K562 (cell line): ENCODE results near the gene LRPAP1. TPM values are rescaled to one million over a fixed set of nuclear protein-coding genes. Genes with fewer than 3 reads are reported as not detected.

ENCODE experiments used
- ATAC-seq: fragments of 200-7000 bp; cut with Tn5 transposase; 3 replicates; pipeline ENCODE4 v1.9.1; 2020; ENCODE audit warnings: moderate library complexity
- BruUV-seq: library from RNA; stranded (reverse); fragments of 400-500 nt; replicated peaks from 2 replicates; lab custom pipeline; 2021; lab: Mats Ljungman, UMichigan
- CTCF ChIA-PET: fragments of 300-600 bp; formaldehyde crosslinking; extraction: SDS; loops from one replicate; lab custom pipeline; 2021; ENCODE audit warnings: low intra/inter-chr PET ratio; lab: Yijun Ruan, JAX
- POLR2A ChIA-PET: fragments of 300-600, 350-650 bp; sonication (Branson Sonifier 250); formaldehyde crosslinking; extraction: SDS; loops from one replicate; lab custom pipeline; 2021; ENCODE audit warnings: antibody characterized with exemption, inconsistent platforms; lab: Yijun Ruan, JAX
- DNase-seq, 4 experiments: peaks; one replicate each; pipeline versions ENCODE4 v3.0.0 to v3.0.0-alpha.2; 2011 to 2018; ENCODE audit warnings: low spot score in 3 of 4, mixed read lengths in 3 of 4; ENCODE audit errors: extremely low read depth in 1 of 4
- FAIRE-seq: peaks from 2 replicates; lab custom pipeline; 2011; peaks lifted over from hg19 to GRCh38; lab: Jason Lieb, UNC
- H2AFZ ChIP-seq: 2 replicates; pipeline ENCODE4 v1.6.0; 2011; ENCODE audit warnings: low read depth, low read length, control low read depth, inconsistent platforms
- H3K27ac ChIP-seq: fragments of 200-600 bp; 3 replicates; pipeline ENCODE4 v1.8.0; 2011; ENCODE audit warnings: low read depth, mild to moderate bottlenecking, control low read depth, inconsistent platforms, low read length, moderate library complexity, mixed read lengths; ENCODE audit errors: extremely low read depth
- H3K27me3 ChIP-seq, 2 experiments: fragments of 300-600 bp in 1 of 2; 2 replicates in 1 of 2; 3 replicates in 1 of 2; pipeline versions ENCODE4 v1.6.0 to v1.8.0; 2011; ENCODE audit warnings: inconsistent platforms in 2 of 2, low read length in 2 of 2, mild to moderate bottlenecking in 1 of 2, mixed read lengths in 1 of 2, moderate library complexity in 1 of 2; ENCODE audit not compliant: control insufficient read depth in 2 of 2, insufficient read depth in 2 of 2
- H3K36me3 ChIP-seq: fragments of 300-600 bp; 3 replicates; pipeline ENCODE4 v1.8.0; 2011; ENCODE audit warnings: mild to moderate bottlenecking, low read length, inconsistent platforms; ENCODE audit not compliant: control insufficient read depth, insufficient read depth
- H3K4me1 ChIP-seq, 2 experiments: fragments of 200-600 bp in 1 of 2; replicated peaks in 1 of 2; 2 replicates in 1 of 2; 3 replicates in 1 of 2; pipeline versions ENCODE4 v1.5.1 to v1.8.0; 2011; ENCODE audit warnings: inconsistent platforms in 2 of 2, low read length in 2 of 2, mild to moderate bottlenecking in 1 of 2, mixed read lengths in 1 of 2, moderate library complexity in 1 of 2; ENCODE audit not compliant: control insufficient read depth in 2 of 2, insufficient read depth in 2 of 2
- H3K4me2 ChIP-seq: 2 replicates; pipeline ENCODE4 v1.6.1; 2011; ENCODE audit warnings: low read length, control low read depth, inconsistent platforms, mixed read lengths; ENCODE audit not compliant: insufficient read depth
- H3K4me3 ChIP-seq: fragments of 200-600 bp; sonication (generic), shearing (Covaris generic); 2 replicates; pipeline ENCODE4 v1.5.1; 2016; ENCODE audit warnings: control low read depth, inconsistent platforms
- H3K79me2 ChIP-seq: fragments of 200-600 bp; 3 replicates; pipeline ENCODE4 v1.8.0; 2011; ENCODE audit warnings: low read length, inconsistent platforms; ENCODE audit not compliant: control insufficient read depth, insufficient read depth
- H3K9ac ChIP-seq, 2 experiments: 2 replicates each; pipeline versions ENCODE4 v1.6.0 to v1.6.1; 2011; ENCODE audit warnings: low read depth in 2 of 2, low read length in 2 of 2, control low read depth in 1 of 2, inconsistent platforms in 1 of 2, mild to moderate bottlenecking in 1 of 2, mixed read lengths in 1 of 2; ENCODE audit not compliant: insufficient read depth in 1 of 2
- H3K9me1 ChIP-seq: one replicate; pipeline ENCODE4 v1.6.0; 2011; ENCODE audit warnings: inconsistent platforms, mild to moderate bottlenecking, low read length, moderate library complexity; ENCODE audit not compliant: control insufficient read depth, insufficient read depth
- H3K9me3 ChIP-seq: replicated peaks from 2 replicates; pipeline ENCODE4 v1.5.1; 2011; ENCODE audit warnings: low read depth, low read length, inconsistent platforms; ENCODE audit not compliant: control insufficient read depth, insufficient read depth
- H4K20me1 ChIP-seq: replicated peaks from 2 replicates; pipeline ENCODE4 v1.6.1; 2011; ENCODE audit warnings: low read length, inconsistent platforms, mixed read lengths; ENCODE audit not compliant: control insufficient read depth, insufficient read depth
- ADNP ChIP-seq: fragments of 200-800 bp; sonication (Bioruptor generic); IDR thresholded peaks from 2 replicates; pipeline ENCODE4 v1.6.1; 2016; ENCODE audit warnings: missing genetic modification characterization, missing compliant biosample characterization
- CBX1 ChIP-seq: sonication (generic); IDR thresholded peaks from 2 replicates; pipeline ENCODE4 v1.6.1; 2016; ENCODE audit warnings: antibody characterized with exemption, low read depth, mild to moderate bottlenecking
- CCNT2 ChIP-seq: IDR thresholded peaks from 2 replicates; pipeline ENCODE4 v1.6.1; 2011; ENCODE audit warnings: borderline replicate concordance, low read depth, mild to moderate bottlenecking, moderate library complexity, mixed read lengths, low read length; ENCODE audit not compliant: insufficient read length; ENCODE audit errors: extremely low read depth
- FOXA3 ChIP-seq, 2 experiments: fragments of 450-650 bp in 1 of 2; sonication (generic) in 1 of 2; formaldehyde crosslinking; IDR thresholded peaks in 1 of 2; conservative IDR thresholded peaks in 1 of 2; 2 replicates each; pipeline versions ENCODE4 v1.4.0 to v1.8.0; 2020 to 2022; ENCODE audit warnings: mild to moderate bottlenecking in 2 of 2, missing genetic modification reagents in 1 of 2
- KDM1A ChIP-seq, 2 experiments: fragments of 450-650 bp; IDR thresholded peaks; 2 replicates each; pipeline ENCODE4 v1.6.1; 2016; ENCODE audit warnings: mild to moderate bottlenecking in 2 of 2
- MTA1 ChIP-seq: fragments of 450-650 bp; IDR thresholded peaks from 2 replicates; pipeline ENCODE4 v1.6.1; 2017; ENCODE audit warnings: borderline replicate concordance
- ZFPM2 ChIP-seq: fragments of 250-450 bp; sonication (Bioruptor Pico); IDR thresholded peaks from 2 replicates; pipeline ENCODE4 v1.5.1; 2022; ENCODE audit warnings: mild to moderate bottlenecking
- ZNF717 ChIP-seq: fragments of 250-450 bp; sonication (Bioruptor Pico); IDR thresholded peaks from 2 replicates; pipeline ENCODE4 v1.5.0; 2021
- WGBS: fragments of 100-300 bp; shearing (Covaris generic); methylation state at CpG from one replicate; pipeline ENCODE4 v1.1.6; 2016; ENCODE audit warnings: low coverage, mixed read lengths; ENCODE audit not compliant: insufficient coverage; ENCODE audit errors: missing lambda C conversion rate; 5-methylcytosine and 5-hydroxymethylcytosine counted together
- in situ Hi-C: fragments of 300-500 bp; cut with MboI; formaldehyde crosslinking; loops from 4 replicates; pipeline ENCODE4 v1.15.0; 2018; ENCODE audit warnings: inconsistent platforms, mixed read lengths
- intact Hi-C: fragments of 100-400 bp; cut with micrococcal nuclease; formaldehyde crosslinking; loops from 2 replicates; pipeline ENCODE4 v1.14.2; 2022
- polyA plus RNA-seq, 8 experiments: library from polyadenylated mRNA; depleted of rRNA in 4 of 8; stranded (reverse) in 5 of 8; unstranded in 3 of 8; fragments of >200 nt; fragmentation: Nextera tagmentation in 2 of 8; fragmentation: Illumina TruSeq in 1 of 8; extraction: Ambion mirVana in 2 of 8; extraction: Trizol in 1 of 8; gene quantifications; 2 replicates each; pipeline versions ENCODE4 v1.2.1 to v1.2.3, GENCODE V29; 2011 to 2014; ENCODE audit warnings: inconsistent platforms in 1 of 8, missing spikeins in 1 of 8
- total RNA-seq, 7 experiments: library from RNA; depleted of rRNA in 6 of 7; stranded (reverse); fragments of >200 nt in 6 of 7; fragmentation: Illumina TruSeq in 2 of 7; extraction: Trizol in 2 of 7; gene quantifications; 2 replicates each; pipeline versions ENCODE4 v1.2.1 to v1.2.3, GENCODE V29; 2011 to 2021; ENCODE audit warnings: low replicate concordance in 1 of 7

The LRPAP1 gene
- total and polyA plus RNA-seq, 9 of the 15 experiments (the other 6 are each of a cell fraction or from before 2014, with no cell fraction given) = 1.1 to 75.5 (median 41.8) TPM

- Histone ChIP-seq H3K27me3 (peaks cover 21 to 82% of the 10 kb centered on the region in 2 experiments; a peak in 4 of 5 replicates), H3K9ac (no peak overlapping the region), H3K79me2 (no peaks in the 10 kb centered on the region), H3K4me2 (no peak overlapping the region), H3K9me1 (no peaks in the 10 kb centered on the region), H3K4me3 (no peak overlapping the region), H3K9me3 (no peaks in the 10 kb centered on the region), H3K27ac (no peak overlapping the region), H4K20me1 (peaks cover 21% of the 10 kb centered on the region), H2AFZ (no peak overlapping the region), H3K36me3 (no peaks in the 10 kb centered on the region), H3K4me1 (peaks cover 0 to 49% of the 10 kb centered on the region in 2 experiments; a peak in 2 of 5 replicates)
- CTCF ChIA-PET = no interaction called here
- POLR2A ChIA-PET = interaction anchor here (0.7 kb wide), 1 partner anchor 89 kb away, joined by 3 read pairs; no protein-coding TSS in a partner anchor
- WGBS = 11% methylated on average over 23 of the region's 23 CpGs
- TF ChIP-seq CCNT2 (no peak), KDM1A (IDR thresholded peaks at IDR 0.05) (no peak), CBX1 (no peak), FOXA3 (CRISPR knock-in tag; conservative IDR thresholded peaks at IDR 0.05 in 1 of 2, IDR thresholded peaks at IDR 0.05 in 1 of 2) (no peak), ADNP (tag) (no peak), ZNF717 (no peak), MTA1 (no peak), ZFPM2 (CRISPR knock-in tag) (no peak)
- no peak for FAIRE-seq
- DNase-seq = no peak
- intact Hi-C loops (no loop called here), in situ Hi-C loops (no loop called here)
- no TSS peak for BruUV-seq
- ATAC-seq = no peak
Measured at GRCh38 chr4:3483471-3483921, 48.7 kb downstream of the LRPAP1 start.
